ENCODE measurements around the gene COX5A. TPM values are rescaled to one million over a fixed set of nuclear protein-coding genes. Genes with fewer than 3 reads are reported as not detected.

Gene COX5A
- 189 and 191 TPM in 2 replicates for total RNA-seq
- long read RNA-seq, transcript COX5A-201 (5 exons, 1,268 nt), result major isoform, 36 of 40 reads
- long read RNA-seq, partial matches to known transcripts, result 2 of 40 reads
- long read RNA-seq, other reads (novel, unspliced or antisense), result 1 of 40 reads

DNA sequence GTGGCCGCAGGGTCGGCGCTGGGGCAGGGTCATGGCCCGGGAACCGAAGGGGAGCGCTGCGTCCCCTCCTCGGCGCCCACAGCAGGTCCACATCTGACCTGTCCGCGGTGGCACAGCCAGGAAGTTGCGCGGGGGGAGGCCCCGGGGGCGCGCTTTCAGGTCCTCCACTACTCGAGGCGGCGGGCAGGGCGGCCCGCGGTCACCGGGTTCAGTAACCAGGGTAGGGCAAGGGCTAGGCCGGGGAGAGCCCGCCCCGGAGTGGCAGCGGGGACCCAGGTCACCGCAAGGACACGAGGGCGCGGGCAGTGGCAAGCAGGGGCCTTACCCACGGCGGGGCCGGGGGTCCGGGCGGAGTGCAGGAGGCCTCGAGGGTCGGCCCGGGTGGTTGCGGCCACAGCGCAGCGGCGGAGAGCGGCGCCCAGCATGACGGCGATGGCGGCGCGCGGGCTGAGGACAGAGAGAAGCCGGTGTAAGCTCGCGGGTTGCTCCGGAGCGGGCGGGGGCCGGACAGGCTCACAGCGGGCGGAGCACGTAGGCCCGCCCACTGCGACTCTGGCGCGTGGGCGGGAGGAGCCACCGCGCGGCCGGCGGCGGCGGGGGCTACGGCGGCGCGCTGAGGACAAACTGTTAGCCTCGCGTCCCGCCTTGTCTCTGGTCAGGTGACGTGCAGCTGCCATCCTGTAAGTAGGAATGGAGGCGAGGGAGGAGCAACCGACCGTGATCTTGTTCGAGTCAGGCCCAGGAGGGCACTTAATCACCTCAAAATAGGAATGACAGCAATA, at the start of gene COX5A:
Gene COX5A (minus strand): TSS at position 484 of the 782 bp plus-strand sequence. CDS start 59 bp downstream, at position 425.
- H3K9me3 Mint-ChIP-seq (ENCODE audit: low read depth), result no peaks in the 10 kb centered on the region
- peaks cover 4% of the 10 kb centered on the region for H3K36me3 Mint-ChIP-seq (ENCODE audit: insufficient read depth)
- H3K4me3 Mint-ChIP-seq (ENCODE audit: low read depth), result peak within 1 kb of the TSS; percentile 91
- H3K4me1 Mint-ChIP-seq (ENCODE audit: low read depth), result peaks cover 14% of the 10 kb centered on the region
- peak within 1 kb of the TSS; percentile 97 for H3K27ac Mint-ChIP-seq
- TF ChIP-seq, protein P1, sequence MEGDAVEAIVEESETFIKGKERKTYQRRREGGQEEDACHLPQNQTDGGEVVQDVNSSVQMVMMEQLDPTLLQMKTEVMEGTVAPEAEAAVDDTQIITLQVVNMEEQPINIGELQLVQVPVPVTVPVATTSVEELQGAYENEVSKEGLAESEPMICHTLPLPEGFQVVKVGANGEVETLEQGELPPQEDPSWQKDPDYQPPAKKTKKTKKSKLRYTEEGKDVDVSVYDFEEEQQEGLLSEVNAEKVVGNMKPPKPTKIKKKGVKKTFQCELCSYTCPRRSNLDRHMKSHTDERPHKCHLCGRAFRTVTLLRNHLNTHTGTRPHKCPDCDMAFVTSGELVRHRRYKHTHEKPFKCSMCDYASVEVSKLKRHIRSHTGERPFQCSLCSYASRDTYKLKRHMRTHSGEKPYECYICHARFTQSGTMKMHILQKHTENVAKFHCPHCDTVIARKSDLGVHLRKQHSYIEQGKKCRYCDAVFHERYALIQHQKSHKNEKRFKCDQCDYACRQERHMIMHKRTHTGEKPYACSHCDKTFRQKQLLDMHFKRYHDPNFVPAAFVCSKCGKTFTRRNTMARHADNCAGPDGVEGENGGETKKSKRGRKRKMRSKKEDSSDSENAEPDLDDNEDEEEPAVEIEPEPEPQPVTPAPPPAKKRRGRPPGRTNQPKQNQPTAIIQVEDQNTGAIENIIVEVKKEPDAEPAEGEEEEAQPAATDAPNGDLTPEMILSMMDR (IDR thresholded peaks at IDR 0.05; ENCODE audit: unreplicated experiment), result no peak
- no peaks in the 10 kb centered on the region for H3K27me3 Mint-ChIP-seq
- peak; percentile 78 for DNase-seq (ENCODE audit: low spot score, unreplicated experiment)

DNA sequence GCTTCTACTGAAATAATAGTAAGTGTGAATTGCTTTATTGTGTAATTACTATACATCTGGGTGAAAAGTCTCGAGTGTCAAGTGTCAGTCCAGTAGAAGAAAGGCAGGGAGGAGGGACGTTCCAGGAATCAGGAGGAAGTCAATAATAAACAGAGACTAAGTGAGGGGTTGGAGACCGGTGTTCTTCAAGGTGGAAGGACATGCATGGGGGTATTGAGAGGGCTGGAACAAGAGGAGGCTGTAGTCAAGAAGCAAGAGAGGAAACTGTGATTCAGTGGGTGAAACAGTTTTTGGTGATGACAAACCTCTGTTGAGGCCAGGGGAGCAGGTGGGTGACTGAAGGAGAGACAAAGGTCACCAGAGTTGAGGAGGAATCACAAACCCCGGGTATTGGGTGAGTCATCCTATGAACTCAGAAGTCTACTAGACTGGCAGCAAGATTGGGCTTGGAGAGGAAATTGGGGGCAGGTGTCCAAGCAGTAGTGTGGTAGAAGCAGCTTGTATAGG, 45.9 kb upstream of the COX5A start:
- DNase-seq (ENCODE audit: low spot score, unreplicated experiment), result no peak
- no peaks in the 10 kb centered on the region for H3K9me3 Mint-ChIP-seq (ENCODE audit: low read depth)
- no peak overlapping the region for H3K4me3 Mint-ChIP-seq (ENCODE audit: low read depth)
- H3K4me1 Mint-ChIP-seq (ENCODE audit: low read depth), result no peaks in the 10 kb centered on the region
- H3K27ac Mint-ChIP-seq, result no peak overlapping the region
- H3K27me3 Mint-ChIP-seq, result peaks cover 36% of the 10 kb centered on the region
- H3K36me3 Mint-ChIP-seq (ENCODE audit: insufficient read depth), result no peaks in the 10 kb centered on the region
- TF ChIP-seq, protein P1 (IDR thresholded peaks at IDR 0.05; ENCODE audit: unreplicated experiment), result no peak

DNA sequence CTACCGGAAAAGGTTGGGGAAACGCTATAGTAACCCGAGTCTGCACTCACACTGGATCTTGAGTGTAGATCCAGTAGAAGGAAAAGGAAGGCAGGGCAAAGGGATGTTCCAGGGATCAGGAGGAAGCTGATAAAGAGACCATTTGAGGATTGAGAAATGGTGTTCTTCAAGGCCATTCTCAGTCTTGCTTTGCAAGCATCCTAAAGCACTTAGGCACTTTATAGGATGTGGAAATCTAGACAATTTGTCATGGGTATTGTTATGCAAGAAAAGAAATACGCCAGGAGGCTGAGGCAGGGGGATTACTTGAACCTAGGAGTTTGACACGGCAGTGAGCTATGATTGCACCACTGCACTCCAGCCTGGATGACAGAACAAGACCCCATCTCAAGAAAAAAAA, 44.3 kb upstream of the COX5A start:
- TF ChIP-seq, protein P1 (IDR thresholded peaks at IDR 0.05; ENCODE audit: unreplicated experiment), result no peak
- Mint-ChIP-seq H3K9me3 (ENCODE audit: low read depth) (no peaks in the 10 kb centered on the region), H3K27ac (no peak overlapping the region), H3K4me1 (ENCODE audit: low read depth) (no peaks in the 10 kb centered on the region), H3K36me3 (ENCODE audit: insufficient read depth) (no peaks in the 10 kb centered on the region), H3K4me3 (ENCODE audit: low read depth) (no peak overlapping the region), H3K27me3 (peaks cover 37% of the 10 kb centered on the region)
- DNase-seq (ENCODE audit: low spot score, unreplicated experiment), result no peak

DNA sequence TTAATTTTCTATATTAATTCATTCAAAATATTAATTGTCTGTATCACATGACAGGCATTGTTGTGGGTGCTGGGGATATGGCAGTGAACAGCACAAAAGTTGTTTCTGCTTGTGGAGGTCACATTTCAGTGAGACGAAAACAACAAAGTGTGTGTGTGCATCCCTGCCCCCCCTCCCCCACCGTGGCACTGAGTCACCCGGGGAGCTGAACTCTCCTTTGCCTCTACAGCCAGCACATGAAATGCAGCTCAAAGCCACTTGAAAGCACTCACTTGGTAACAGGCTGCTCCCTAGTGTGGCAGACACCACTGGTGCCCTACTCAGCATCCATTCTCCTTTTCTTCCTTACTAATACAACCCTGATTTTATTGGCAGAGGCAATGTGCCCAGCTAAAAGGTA, 40.6 kb upstream of the COX5A start:
- no peak overlapping the region for H3K27ac Mint-ChIP-seq
- no peaks in the 10 kb centered on the region for H3K4me1 Mint-ChIP-seq (ENCODE audit: low read depth)
- H3K36me3 Mint-ChIP-seq (ENCODE audit: insufficient read depth), result no peaks in the 10 kb centered on the region
- TF ChIP-seq, protein P1 (IDR thresholded peaks at IDR 0.05; ENCODE audit: unreplicated experiment), result no peak
- no peak overlapping the region for H3K4me3 Mint-ChIP-seq (ENCODE audit: low read depth)
- H3K27me3 Mint-ChIP-seq, result peaks cover 17% of the 10 kb centered on the region
- H3K9me3 Mint-ChIP-seq (ENCODE audit: low read depth), result no peaks in the 10 kb centered on the region
- DNase-seq (ENCODE audit: low spot score, unreplicated experiment), result no peak

DNA sequence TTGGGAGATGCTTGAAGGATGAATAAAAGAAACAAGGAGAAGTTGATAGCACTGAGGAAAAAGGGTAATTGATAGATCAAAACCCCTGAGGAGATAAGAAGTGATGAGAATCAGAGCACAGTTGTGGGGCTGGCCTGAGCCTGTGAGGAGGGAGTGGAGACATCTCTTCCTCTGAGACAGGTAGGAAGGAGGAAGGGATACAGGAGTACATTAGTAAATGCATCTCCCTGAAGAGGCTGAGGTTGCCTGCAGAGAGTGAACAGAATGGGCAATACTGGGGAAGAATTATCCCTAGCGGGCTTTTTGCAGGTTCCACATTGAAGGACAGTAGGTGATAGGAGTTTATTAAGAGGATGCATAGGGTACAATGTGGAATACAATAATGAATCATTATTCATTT, 40.2 kb upstream of the COX5A start:
- Mint-ChIP-seq H3K4me3 (ENCODE audit: low read depth) (no peak overlapping the region), H3K4me1 (ENCODE audit: low read depth) (no peaks in the 10 kb centered on the region), H3K27ac (no peak overlapping the region), H3K27me3 (peaks cover 17% of the 10 kb centered on the region), H3K36me3 (ENCODE audit: insufficient read depth) (no peaks in the 10 kb centered on the region), H3K9me3 (ENCODE audit: low read depth) (no peaks in the 10 kb centered on the region)
- TF ChIP-seq, protein P1 (IDR thresholded peaks at IDR 0.05; ENCODE audit: unreplicated experiment), result no peak
- DNase-seq (ENCODE audit: low spot score, unreplicated experiment), result no peak
